ENCODE measurements around the gene HELB.

The HELB gene

DNA sequence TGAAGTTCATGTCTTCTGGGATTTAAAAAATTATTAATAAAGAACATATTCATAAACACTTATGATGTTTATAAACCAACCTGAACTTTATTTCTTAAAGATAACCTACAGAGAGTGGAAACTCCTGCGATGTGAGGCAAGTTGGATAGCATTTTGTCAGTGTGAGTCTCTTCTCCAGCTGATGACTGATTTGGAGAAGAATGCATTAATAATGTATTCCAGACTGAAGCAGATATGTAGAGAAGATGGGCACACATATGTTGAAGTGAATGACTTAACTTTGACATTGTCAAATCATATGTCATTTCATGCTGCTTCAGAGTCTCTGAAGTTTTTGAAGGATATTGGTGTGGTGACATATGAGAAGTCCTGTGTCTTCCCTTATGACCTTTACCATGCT is 7.3 kb downstream of the HELB start:
- in situ Hi-C loops (cut with HindIII; ENCODE audit: low sequenced_read_pairs): no loop called here
- H3K4me3 ChIP-seq (ENCODE audit: low read depth, low read length): no peak overlapping the region
- no peak for DNase-seq (ENCODE audit: low read depth, low spot score)
- TF ChIP-seq, protein P1, sequence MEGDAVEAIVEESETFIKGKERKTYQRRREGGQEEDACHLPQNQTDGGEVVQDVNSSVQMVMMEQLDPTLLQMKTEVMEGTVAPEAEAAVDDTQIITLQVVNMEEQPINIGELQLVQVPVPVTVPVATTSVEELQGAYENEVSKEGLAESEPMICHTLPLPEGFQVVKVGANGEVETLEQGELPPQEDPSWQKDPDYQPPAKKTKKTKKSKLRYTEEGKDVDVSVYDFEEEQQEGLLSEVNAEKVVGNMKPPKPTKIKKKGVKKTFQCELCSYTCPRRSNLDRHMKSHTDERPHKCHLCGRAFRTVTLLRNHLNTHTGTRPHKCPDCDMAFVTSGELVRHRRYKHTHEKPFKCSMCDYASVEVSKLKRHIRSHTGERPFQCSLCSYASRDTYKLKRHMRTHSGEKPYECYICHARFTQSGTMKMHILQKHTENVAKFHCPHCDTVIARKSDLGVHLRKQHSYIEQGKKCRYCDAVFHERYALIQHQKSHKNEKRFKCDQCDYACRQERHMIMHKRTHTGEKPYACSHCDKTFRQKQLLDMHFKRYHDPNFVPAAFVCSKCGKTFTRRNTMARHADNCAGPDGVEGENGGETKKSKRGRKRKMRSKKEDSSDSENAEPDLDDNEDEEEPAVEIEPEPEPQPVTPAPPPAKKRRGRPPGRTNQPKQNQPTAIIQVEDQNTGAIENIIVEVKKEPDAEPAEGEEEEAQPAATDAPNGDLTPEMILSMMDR (IDR thresholded peaks at IDR 0.05; ENCODE audit: low read depth, low read length): no peak

DNA sequence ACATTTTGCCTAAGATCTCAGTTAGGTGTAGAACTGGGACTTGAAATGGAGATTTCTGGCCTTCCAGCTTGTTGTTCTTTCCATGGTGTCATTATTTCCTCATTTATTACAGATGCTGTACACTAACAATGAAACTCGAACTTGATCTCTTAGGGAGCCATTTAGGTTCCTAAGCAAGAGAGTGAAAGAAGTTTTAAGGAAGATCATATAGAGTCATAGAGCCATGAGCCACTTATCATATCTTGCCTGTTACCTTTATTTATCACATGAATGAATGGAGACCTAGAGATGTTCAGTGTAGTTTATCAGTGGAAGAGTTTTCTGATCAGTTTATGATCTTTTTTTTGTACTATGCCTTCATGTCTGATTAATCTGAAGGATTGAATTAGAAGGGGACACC is 9.9 kb downstream of the HELB start:
- in situ Hi-C loops (cut with HindIII; ENCODE audit: low sequenced_read_pairs): no loop called here
- TF ChIP-seq, protein P1 (IDR thresholded peaks at IDR 0.05; ENCODE audit: low read depth, low read length): no peak
- no peak for DNase-seq (ENCODE audit: low read depth, low spot score)
- no peak overlapping the region for H3K4me3 ChIP-seq (ENCODE audit: low read depth, low read length)

DNA sequence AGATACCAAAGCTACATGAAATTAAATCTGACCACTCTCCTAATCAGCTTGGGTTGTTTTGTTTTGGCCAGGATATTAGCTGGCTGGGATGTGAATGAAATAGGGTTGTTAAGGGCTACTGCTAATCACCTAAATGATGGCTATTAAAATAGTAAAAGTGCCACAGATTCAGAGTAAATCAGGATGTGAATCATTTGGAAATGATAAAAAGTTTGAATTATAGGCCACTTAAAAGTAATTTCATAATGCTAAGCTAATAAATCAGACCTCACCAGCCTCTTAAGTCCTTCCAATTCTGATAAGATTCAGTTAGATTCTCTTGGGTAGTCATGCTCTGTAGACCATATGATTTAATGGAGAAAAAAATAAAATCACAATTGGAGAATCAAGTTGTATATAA is 12.0 kb downstream of the HELB start:
- TF ChIP-seq, protein P1 (IDR thresholded peaks at IDR 0.05; ENCODE audit: low read depth, low read length): no peak
- in situ Hi-C loops (cut with HindIII; ENCODE audit: low sequenced_read_pairs): no loop called here
- DNase-seq (ENCODE audit: low read depth, low spot score): no peak
- no peak overlapping the region for H3K4me3 ChIP-seq (ENCODE audit: low read depth, low read length)

DNA sequence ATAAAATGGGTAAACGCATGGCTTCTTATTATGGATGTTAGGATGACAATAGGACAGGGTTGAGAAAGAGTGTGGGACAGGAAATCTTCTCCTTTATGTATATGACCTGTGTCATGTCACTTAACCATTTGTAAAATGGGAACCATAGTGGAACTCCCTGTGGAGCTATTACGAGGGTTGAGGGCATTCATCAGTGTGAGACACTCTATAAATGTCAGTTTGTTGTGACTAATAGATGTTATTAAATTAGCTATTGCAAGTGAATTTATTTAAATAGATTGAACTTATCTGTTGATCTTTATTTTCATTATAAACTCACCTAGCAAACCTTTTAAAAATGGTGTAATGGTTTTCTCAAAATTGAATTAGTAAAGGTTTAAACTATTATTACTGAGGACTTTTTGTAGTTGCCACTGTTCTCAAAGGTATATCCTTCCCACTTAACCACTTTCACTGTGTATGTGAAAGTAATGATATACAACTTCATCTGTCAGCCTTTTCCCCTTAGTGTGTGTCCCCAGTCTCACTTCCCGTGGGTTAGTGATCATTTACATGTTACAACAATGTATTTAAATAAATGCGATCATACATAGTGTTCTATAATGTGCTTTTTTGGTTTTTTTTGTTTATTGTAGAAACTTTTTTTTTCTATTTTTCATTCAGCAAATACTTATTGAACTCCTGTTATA is 17.1 kb downstream of the HELB start:
- in situ Hi-C loops (cut with HindIII; ENCODE audit: low sequenced_read_pairs): no loop called here
- TF ChIP-seq, protein P1 (IDR thresholded peaks at IDR 0.05; ENCODE audit: low read depth, low read length): no peak
- DNase-seq (ENCODE audit: low read depth, low spot score): no peak
- no peak overlapping the region for H3K4me3 ChIP-seq (ENCODE audit: low read depth, low read length)

DNA sequence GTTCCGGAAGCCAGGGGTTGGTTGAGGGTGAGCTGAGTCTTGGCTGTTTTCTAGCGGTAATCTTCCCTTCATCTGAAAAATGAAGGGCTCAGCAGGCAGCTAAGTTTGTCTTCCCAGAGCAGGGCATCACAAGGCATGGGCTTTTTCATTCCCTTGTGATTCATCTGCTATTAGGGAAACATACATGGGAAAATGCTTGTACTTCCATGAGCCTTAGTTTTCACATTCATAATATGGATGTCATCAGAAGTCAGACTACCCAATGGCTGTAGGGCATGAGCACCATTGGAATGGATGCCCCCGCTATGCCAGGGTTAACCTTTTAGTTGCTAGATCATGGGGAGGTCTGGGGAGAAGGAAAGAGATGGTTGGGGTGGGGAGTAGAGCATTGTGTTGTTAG is 18.7 kb downstream of the HELB start:
- TF ChIP-seq, protein P1 (IDR thresholded peaks at IDR 0.05; ENCODE audit: low read depth, low read length): no peak
- in situ Hi-C loops (cut with HindIII; ENCODE audit: low sequenced_read_pairs): no loop called here
- DNase-seq (ENCODE audit: low read depth, low spot score): no peak
- H3K4me3 ChIP-seq (ENCODE audit: low read depth, low read length): no peak overlapping the region

DNA sequence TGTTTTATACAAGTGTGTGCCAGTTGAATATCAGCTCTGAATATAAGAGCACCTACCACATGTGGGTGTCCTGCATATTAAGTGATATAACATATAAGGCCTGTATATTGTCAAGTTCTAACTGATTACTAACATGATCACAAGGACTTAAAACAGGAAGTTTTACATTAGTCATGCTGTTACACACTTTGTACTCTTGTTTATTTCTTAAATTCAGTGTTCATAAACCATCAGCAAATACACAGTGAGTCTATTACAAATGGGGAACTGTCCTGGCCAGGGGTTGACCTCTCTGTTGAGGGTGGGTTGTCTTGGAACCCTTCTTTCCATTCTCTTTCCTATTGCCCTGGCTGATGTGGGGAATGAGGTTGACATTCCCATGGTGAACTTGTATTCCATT is 19.1 kb downstream of the HELB start:
- TF ChIP-seq, protein P1 (IDR thresholded peaks at IDR 0.05; ENCODE audit: low read depth, low read length): no peak
- no peak overlapping the region for H3K4me3 ChIP-seq (ENCODE audit: low read depth, low read length)
- DNase-seq (ENCODE audit: low read depth, low spot score): no peak
- in situ Hi-C loops (cut with HindIII; ENCODE audit: low sequenced_read_pairs): no loop called here
